KMS-11 (cell line): ENCODE data around the gene CIB4.

Experiments used
- H2AFZ ChIP-seq: fragments of 200-600 bp; sonication (generic); 2 replicates; pipeline ENCODE4 v1.6.1; 2016; ENCODE audit warnings: antibody characterized with exemption, mixed run types, low read depth
- H3K27ac ChIP-seq: fragments of 200-600 bp; sonication (generic); 2 replicates; pipeline ENCODE4 v1.6.1; 2016; ENCODE audit warnings: mild to moderate bottlenecking, mixed run types
- H3K27me3 ChIP-seq: fragments of 200-600 bp; sonication (generic); 2 replicates; pipeline ENCODE4 v1.6.1; 2017; ENCODE audit warnings: mild to moderate bottlenecking, low read depth, mixed run types, moderate library complexity; ENCODE audit not compliant: insufficient read depth
- H3K36me3 ChIP-seq: fragments of 200-600 bp; sonication (generic); 2 replicates; pipeline ENCODE4 v1.6.1; 2017; ENCODE audit warnings: mild to moderate bottlenecking, mixed run types; ENCODE audit not compliant: insufficient read depth
- H3K4me1 ChIP-seq: fragments of 200-600 bp; sonication (generic); 2 replicates; pipeline ENCODE4 v1.6.1; 2016; ENCODE audit warnings: mild to moderate bottlenecking, low read depth, mixed run types; ENCODE audit not compliant: poor library complexity, severe bottlenecking
- H3K4me2 ChIP-seq: fragments of 200-600 bp; sonication (generic); 2 replicates; pipeline ENCODE4 v1.7.0; 2016; ENCODE audit warnings: mild to moderate bottlenecking, mixed run types
- H3K4me3 ChIP-seq: fragments of 200-600 bp; sonication (generic); IDR thresholded peaks from 2 replicates; pipeline ENCODE4 v1.6.1; 2017; ENCODE audit warnings: low read depth, low read length, mixed read lengths; ENCODE audit not compliant: insufficient read depth
- H3K79me2 ChIP-seq: fragments of 200-600 bp; sonication (generic); 2 replicates; pipeline ENCODE4 v1.6.1; 2016; ENCODE audit warnings: low read depth, mixed run types; ENCODE audit not compliant: insufficient read depth
- H3K9ac ChIP-seq: fragments of 200-600 bp; sonication (generic); 2 replicates; pipeline ENCODE4 v1.6.1; 2016; ENCODE audit warnings: mild to moderate bottlenecking, mixed run types
- H4K20me1 ChIP-seq: fragments of 200-600 bp; sonication (generic); 2 replicates; pipeline ENCODE4 v1.6.1; 2016; ENCODE audit warnings: mild to moderate bottlenecking, mixed run types; ENCODE audit not compliant: insufficient read depth
- CTCF ChIP-seq: fragments of 200-600 bp; sonication (generic); conservative IDR thresholded peaks from 2 replicates; pipeline ENCODE4 v1.6.1; 2017; ENCODE audit warnings: low read depth, mild to moderate bottlenecking, antibody characterized with exemption, low read length, moderate library complexity, mixed read lengths

CIB4 gene

GRCh38 chr2:26640331-26640745, 828 bp downstream of the CIB4 start:
- no peak for TF ChIP-seq CTCF
- Histone ChIP-seq H4K20me1 (no peaks in the 10 kb centered on the region), H3K79me2 (no peaks in the 10 kb centered on the region), H3K9ac (no peak overlapping the region), H2AFZ (no peak overlapping the region), H3K4me2 (no peak overlapping the region), H3K27ac (no peak overlapping the region), H3K36me3 (no peaks in the 10 kb centered on the region), H3K4me3 (no peak overlapping the region), H3K4me1 (no peaks in the 10 kb centered on the region), H3K27me3 (no peaks in the 10 kb centered on the region)

GRCh38 chr2:26639685-26640243, 1.4 kb downstream of the CIB4 start:
- Histone ChIP-seq H3K9ac (no peak overlapping the region), H3K4me3 (no peak overlapping the region), H3K4me1 (no peaks in the 10 kb centered on the region), H2AFZ (no peak overlapping the region), H3K79me2 (no peaks in the 10 kb centered on the region), H3K27me3 (no peaks in the 10 kb centered on the region), H3K27ac (no peak overlapping the region), H3K36me3 (no peaks in the 10 kb centered on the region), H4K20me1 (no peaks in the 10 kb centered on the region), H3K4me2 (no peak overlapping the region)
- no peak for TF ChIP-seq CTCF

- TF ChIP-seq CTCF, result no peak
- Histone ChIP-seq H3K36me3 (no peaks in the 10 kb centered on the region), H3K4me3 (no peak overlapping the region), H3K4me2 (no peak overlapping the region), H3K4me1 (no peaks in the 10 kb centered on the region), H3K27me3 (no peaks in the 10 kb centered on the region), H3K79me2 (no peaks in the 10 kb centered on the region), H2AFZ (no peak overlapping the region), H3K27ac (no peak overlapping the region), H3K9ac (no peak overlapping the region), H4K20me1 (no peaks in the 10 kb centered on the region)
Measured at GRCh38 chr2:26637811-26638310, 3.3 kb downstream of the CIB4 start.

- no peak for TF ChIP-seq CTCF
- no peak overlapping the region for H3K4me2 ChIP-seq
Measured at GRCh38 chr2:26636935-26637334, 4.2 kb downstream of the CIB4 start.

More at GRCh38 chr2:26636935-26637334, 4.2 kb downstream of the CIB4 start:
- Histone ChIP-seq H4K20me1 (no peaks in the 10 kb centered on the region), H2AFZ (no peak overlapping the region), H3K4me1 (no peaks in the 10 kb centered on the region), H3K9ac (no peak overlapping the region), H3K27ac (no peak overlapping the region), H3K36me3 (no peaks in the 10 kb centered on the region), H3K79me2 (no peaks in the 10 kb centered on the region), H3K27me3 (no peaks in the 10 kb centered on the region), H3K4me3 (no peak overlapping the region)
